COLO829 (cell line): ENCODE data around the gene IFIT2.
"Not testable (repeated sequence)": the region's sequence is repeated elsewhere in the genome, so short reads cannot be mapped to it uniquely, and the experiment has no call there.

ENCODE experiments used
- DNase-seq: peaks from one replicate; pipeline ENCODE4 v3.0.0; 2012; ENCODE audit warnings: low spot score

Gene IFIT2

GRCh38 chr10:89301721-89302445 is at the start of gene IFIT2:
TSS of gene IFIT2 (plus strand) at chr10:89302046. CDS start at chr10:89302124, 78 bp downstream.
- DNase-seq = no peak

GRCh38 chr10:89252225-89252585 is 49.6 kb upstream of the IFIT2 start:
- no peak for DNase-seq

- DNase-seq = not testable (repeated sequence)
Observed at GRCh38 chr10:89255091-89255579, 46.7 kb upstream of the IFIT2 start.

GRCh38 chr10:89255793-89256192 is 46.1 kb upstream of the IFIT2 start:
- DNase-seq = no peak

- no peak for DNase-seq
Observed at GRCh38 chr10:89256340-89256739, 45.5 kb upstream of the IFIT2 start.

GRCh38 chr10:89256962-89257361 is 44.9 kb upstream of the IFIT2 start:
- DNase-seq = no peak

GRCh38 chr10:89257581-89257980 is 44.3 kb upstream of the IFIT2 start:
- DNase-seq = no peak

GRCh38 chr10:89258881-89259280 is 43.0 kb upstream of the IFIT2 start:
- no peak for DNase-seq

GRCh38 chr10:89262086-89263051 is 39.5 kb upstream of the IFIT2 start:
- no peak for DNase-seq

- DNase-seq = no peak
Observed at GRCh38 chr10:89263091-89263490, 38.8 kb upstream of the IFIT2 start.

- DNase-seq = no peak
Observed at GRCh38 chr10:89263531-89263930, 38.3 kb upstream of the IFIT2 start.

GRCh38 chr10:89266721-89267453 is 35.0 kb upstream of the IFIT2 start:
- DNase-seq = no peak

- no peak for DNase-seq
Observed at GRCh38 chr10:89269433-89270152, 32.3 kb upstream of the IFIT2 start.

- no peak for DNase-seq
Observed at GRCh38 chr10:89270153-89270483, 31.7 kb upstream of the IFIT2 start.

- no peak for DNase-seq
Observed at GRCh38 chr10:89271532-89271931, 30.3 kb upstream of the IFIT2 start.

- no peak for DNase-seq
Observed at GRCh38 chr10:89273680-89274079, 28.2 kb upstream of the IFIT2 start.

GRCh38 chr10:89274928-89275327 is 26.9 kb upstream of the IFIT2 start:
- no peak for DNase-seq

GRCh38 chr10:89275383-89275782 is 26.5 kb upstream of the IFIT2 start:
- DNase-seq = no peak

- DNase-seq = peak; percentile 87
Observed at GRCh38 chr10:89278034-89278535, 23.8 kb upstream of the IFIT2 start.

- DNase-seq = no peak
Observed at GRCh38 chr10:89278900-89279392, 22.9 kb upstream of the IFIT2 start.

- DNase-seq = peak; percentile 67
Observed at GRCh38 chr10:89279421-89279869, 22.4 kb upstream of the IFIT2 start.
